Tibial artery (tissue), 4 donors: Measurements from ENCODE around the gene PXYLP1.
"Not testable (repeated sequence)": the region's sequence is repeated elsewhere in the genome, so short reads cannot be mapped to it uniquely, and the experiment has no call there.

Experiments used
- DNase-seq, 2 donors: peaks; one replicate each; pipeline ENCODE4 v3.0.0-alpha.2; 2019
- H3K27ac ChIP-seq, 2 donors: fragments of 200-600 bp; sonication (generic) in 1 of 2; 1 replicate in 1 of 2; 2 replicates in 1 of 2; pipeline ENCODE4 v1.5.1; 2018 to 2019; ENCODE audit warnings: mild to moderate bottlenecking in 1 of 2
- H3K27me3 ChIP-seq, 2 donors: fragments of 200-600 bp; sonication (generic) in 1 of 2; one replicate each; pipeline versions ENCODE4 v1.5.1 to v1.6.0; 2016 to 2019
- H3K36me3 ChIP-seq, 3 donors: fragments of 200-600 bp; sonication (generic) in 2 of 3; one replicate each; pipeline ENCODE4 v1.5.1; 2016 to 2019; ENCODE audit warnings: mild to moderate bottlenecking in 2 of 3
- H3K4me1 ChIP-seq, 4 donors: fragments of 200-600 bp; sonication (generic) in 2 of 4; 1 replicate in 3 of 4; 2 replicates in 1 of 4; pipeline ENCODE4 v1.5.1; 2016 to 2019
- H3K4me3 ChIP-seq, 2 donors: fragments of 200-600 bp; sonication (generic) in 1 of 2; 1 replicate in 1 of 2; 2 replicates in 1 of 2; pipeline ENCODE4 v1.5.1; 2018 to 2019; ENCODE audit warnings: mild to moderate bottlenecking in 2 of 2
- H3K9me3 ChIP-seq, 3 donors: fragments of 200-600 bp; sonication (generic) in 1 of 3; one replicate each; pipeline ENCODE4 v1.5.1; 2016 to 2019
- intact Hi-C: fragments of 100-400 bp; cut with DNase I; formaldehyde crosslinking; loops from one replicate; pipeline ENCODE4 v1.15.0; 2023; ENCODE audit warnings: low total_unique reads
- TF ChIP-seq, protein P1 (sequence below), 2 experiments: fragments of 200-600 bp in 1 of 2; fragments of 450-650 bp in 1 of 2; IDR thresholded peaks; one replicate each; pipeline ENCODE4 v1.5.1; 2017 to 2019; ENCODE audit warnings: antibody characterized with exemption in 2 of 2, mild to moderate bottlenecking in 1 of 2, moderate library complexity in 1 of 2

Gene PXYLP1

DNA sequence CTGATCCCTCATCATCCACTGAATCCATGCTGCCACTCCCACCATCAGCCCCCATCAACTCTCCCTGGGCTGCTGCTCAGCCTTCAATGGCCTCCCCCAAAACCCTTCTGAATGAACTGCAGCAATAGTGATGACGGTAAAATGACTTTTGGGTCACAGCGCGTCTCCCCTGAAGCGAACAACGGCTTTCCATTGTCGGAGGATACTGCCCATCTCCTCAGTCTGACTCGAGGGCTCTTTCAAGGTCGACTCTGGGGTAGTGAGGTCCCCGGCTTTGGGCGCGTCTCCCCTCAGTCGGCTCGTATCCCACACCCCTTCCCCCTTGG is 79.5 kb downstream of the PXYLP1 start:
- Histone ChIP-seq H3K4me1 (peaks cover 0 to 17% (median 9%) of the 10 kb centered on the region in 4 donors), H3K4me3 (peak overlapping the region; percentile 66 to 67), H3K9me3 (no peaks in the 10 kb centered on the region), H3K36me3 (no peaks in the 10 kb centered on the region), H3K27ac (peak overlapping the region; percentile 76 to 79), H3K27me3 (no peaks in the 10 kb centered on the region)
- TF ChIP-seq, protein P1, sequence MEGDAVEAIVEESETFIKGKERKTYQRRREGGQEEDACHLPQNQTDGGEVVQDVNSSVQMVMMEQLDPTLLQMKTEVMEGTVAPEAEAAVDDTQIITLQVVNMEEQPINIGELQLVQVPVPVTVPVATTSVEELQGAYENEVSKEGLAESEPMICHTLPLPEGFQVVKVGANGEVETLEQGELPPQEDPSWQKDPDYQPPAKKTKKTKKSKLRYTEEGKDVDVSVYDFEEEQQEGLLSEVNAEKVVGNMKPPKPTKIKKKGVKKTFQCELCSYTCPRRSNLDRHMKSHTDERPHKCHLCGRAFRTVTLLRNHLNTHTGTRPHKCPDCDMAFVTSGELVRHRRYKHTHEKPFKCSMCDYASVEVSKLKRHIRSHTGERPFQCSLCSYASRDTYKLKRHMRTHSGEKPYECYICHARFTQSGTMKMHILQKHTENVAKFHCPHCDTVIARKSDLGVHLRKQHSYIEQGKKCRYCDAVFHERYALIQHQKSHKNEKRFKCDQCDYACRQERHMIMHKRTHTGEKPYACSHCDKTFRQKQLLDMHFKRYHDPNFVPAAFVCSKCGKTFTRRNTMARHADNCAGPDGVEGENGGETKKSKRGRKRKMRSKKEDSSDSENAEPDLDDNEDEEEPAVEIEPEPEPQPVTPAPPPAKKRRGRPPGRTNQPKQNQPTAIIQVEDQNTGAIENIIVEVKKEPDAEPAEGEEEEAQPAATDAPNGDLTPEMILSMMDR (IDR thresholded peaks at IDR 0.05) = no peak
- DNase-seq = no peak
- intact Hi-C loops = loop anchor here (5.0 kb wide), 1 partner anchor 46 kb away; no protein-coding TSS in a partner anchor

DNA sequence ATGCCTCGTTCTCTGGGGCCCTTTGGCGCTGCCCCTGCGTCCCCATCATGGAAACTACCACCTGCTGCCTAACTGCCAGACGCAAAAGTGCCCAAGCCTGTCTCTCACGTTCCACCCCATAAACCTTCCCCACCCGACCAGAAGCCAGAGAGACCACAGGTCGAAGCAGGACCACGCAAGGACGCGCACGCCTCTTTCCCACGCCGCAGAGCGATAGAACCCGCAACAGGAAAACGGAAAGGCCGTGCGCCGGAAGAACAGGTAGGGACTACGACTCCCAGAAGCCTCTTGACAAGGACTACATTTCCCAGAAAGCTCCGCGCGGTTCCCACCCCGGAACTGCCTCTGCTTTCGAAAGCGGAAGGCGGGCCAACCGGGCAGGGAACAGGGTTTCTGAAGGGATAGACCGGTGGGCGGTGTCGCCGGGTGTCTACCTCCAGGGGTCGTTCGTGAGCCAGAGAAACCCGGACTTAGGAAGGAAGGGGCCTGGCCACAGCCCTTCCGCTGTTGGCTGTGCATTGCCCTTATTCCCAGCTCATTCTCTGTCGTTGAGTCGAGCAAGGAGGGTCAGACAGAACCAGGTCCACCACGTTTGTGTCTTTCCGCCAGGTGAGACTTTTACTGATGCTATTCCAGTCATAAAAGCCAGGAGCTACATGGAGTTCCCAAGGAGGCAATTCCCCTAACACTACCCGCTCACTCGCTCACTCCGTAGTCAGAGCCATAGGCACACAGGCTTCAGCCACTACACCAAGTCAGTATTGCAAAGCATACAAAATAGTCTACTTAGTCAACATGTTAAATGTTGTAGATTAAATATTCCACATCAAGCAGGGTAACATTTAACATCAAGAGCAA is 80.1 kb downstream of the PXYLP1 start:
- Histone ChIP-seq H3K4me1 (peaks cover 0 to 17% (median 9%) of the 10 kb centered on the region in 4 donors), H3K27me3 (no peaks in the 10 kb centered on the region), H3K9me3 (no peaks in the 10 kb centered on the region), H3K4me3 (peak overlapping the region; percentile 66 to 67), H3K27ac (peak overlapping the region; percentile 76 to 79), H3K36me3 (no peaks in the 10 kb centered on the region)
- intact Hi-C loops = loop anchor here (5.0 kb wide), 1 partner anchor 46 kb away; no protein-coding TSS in a partner anchor
- DNase-seq = peak; percentile 98 to 99
- TF ChIP-seq, protein P1 (IDR thresholded peaks at IDR 0.05) = peak; percentile 75 to 80

DNA sequence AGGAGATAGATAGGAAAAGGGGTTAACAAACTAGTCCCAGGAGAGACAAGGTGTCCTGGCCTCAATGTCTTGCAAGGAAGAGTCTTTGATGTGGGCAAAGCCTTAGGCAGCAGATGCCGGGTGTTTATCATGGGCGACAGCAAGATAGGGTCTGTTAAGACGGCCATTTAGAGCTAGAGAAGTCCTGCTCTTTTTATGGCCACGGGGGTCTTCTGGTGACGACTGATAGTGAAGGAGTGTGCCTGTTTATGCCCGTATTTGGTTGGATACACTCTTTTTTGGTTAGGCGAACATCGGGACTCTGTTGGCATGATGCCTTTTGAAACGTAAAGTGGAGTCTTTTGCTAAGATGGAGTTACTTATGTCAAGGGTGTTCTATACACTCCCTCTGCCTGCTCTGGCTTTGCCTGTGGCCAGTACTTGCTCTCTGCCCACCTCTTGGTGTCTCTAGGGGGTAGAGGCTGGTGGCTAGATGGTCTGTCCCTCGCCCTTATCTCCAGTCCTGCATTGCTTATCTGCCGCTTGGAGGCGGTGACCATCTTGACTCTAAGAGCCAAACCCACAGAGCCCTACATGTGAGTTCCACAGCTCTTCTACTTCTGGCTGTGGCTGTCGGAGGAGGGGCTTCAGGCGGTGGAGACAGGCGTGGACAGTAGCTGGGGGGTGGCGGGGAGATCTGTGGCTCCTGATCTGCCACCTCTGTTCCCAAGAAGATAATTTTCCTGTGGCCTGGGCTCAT is 80.9 kb downstream of the PXYLP1 start:
- Histone ChIP-seq H3K4me1 (peaks cover 0 to 17% (median 9%) of the 10 kb centered on the region in 4 donors), H3K27me3 (no peaks in the 10 kb centered on the region), H3K4me3 (peak overlapping the region; percentile 66 to 67), H3K9me3 (no peaks in the 10 kb centered on the region), H3K36me3 (no peaks in the 10 kb centered on the region), H3K27ac (peak overlapping the region; percentile 76 to 79)
- DNase-seq = no peak
- intact Hi-C loops = loop anchor here (5.0 kb wide), 1 partner anchor 45 kb away; no protein-coding TSS in a partner anchor
- TF ChIP-seq, protein P1 (IDR thresholded peaks at IDR 0.05) = no peak

DNA sequence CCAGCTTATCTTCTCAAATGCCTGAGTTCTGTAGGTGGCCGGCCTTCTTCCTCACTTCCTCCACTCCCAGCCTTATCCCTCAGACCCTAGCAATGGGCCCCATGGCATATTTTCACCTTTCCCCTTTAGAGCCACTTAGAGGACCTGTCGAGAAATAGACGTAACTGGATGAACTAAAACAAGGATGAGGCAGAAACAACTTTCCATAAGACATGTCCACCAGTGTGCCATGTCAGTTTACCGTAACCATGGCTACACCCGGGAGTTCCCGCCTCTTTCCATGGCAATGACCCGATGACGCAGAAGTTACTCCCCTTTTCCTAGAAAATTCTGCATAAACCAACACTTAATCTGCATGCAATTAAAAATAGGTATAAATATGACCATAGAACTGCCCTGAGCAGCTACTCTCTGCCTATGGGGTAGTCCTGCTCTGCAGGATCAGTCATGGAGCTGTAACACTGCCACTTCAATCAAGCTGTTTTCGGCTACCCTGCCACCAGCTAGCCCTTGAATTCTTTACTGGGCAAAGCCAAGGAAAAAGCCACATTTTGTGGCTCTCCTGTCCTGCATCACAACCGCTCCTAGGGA is 81.6 kb downstream of the PXYLP1 start:
- H3K4me1 ChIP-seq = peaks cover 0 to 17% (median 9%) of the 10 kb centered on the region in 4 donors
- no peak for DNase-seq
- H3K27me3 ChIP-seq = no peaks in the 10 kb centered on the region
- TF ChIP-seq, protein P1 (IDR thresholded peaks at IDR 0.05) = no peak
- H3K27ac ChIP-seq = no peak overlapping the region
- intact Hi-C loops = loop anchor here (5.0 kb wide), 1 partner anchor 44 kb away; no protein-coding TSS in a partner anchor
- no peaks in the 10 kb centered on the region for H3K36me3 ChIP-seq
- no peaks in the 10 kb centered on the region for H3K9me3 ChIP-seq
- H3K4me3 ChIP-seq = no peak overlapping the region

DNA sequence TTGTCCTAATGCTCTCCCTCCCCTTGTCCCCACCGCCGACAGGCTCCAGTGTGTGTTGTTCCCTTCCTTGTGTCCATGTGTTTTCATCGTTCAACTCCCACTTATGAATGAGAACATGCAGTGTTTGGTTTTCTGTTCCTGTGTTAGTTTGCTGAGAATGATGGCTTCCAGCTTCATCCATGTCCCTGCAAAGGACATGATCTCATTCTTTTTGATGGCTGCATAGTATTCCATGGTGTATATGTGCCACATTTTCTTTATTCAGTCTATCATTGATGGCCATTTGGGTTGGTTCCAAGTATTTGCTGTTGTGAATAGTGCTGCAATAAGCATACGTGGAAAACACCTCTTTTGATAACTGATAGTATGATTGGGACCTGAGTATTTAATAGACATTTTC is 82.8 kb downstream of the PXYLP1 start:
- intact Hi-C loops = loop anchor here (5.0 kb wide), 1 partner anchor 43 kb away; no protein-coding TSS in a partner anchor

More for the DNA sequence above, 82.8 kb downstream of the PXYLP1 start:
- not testable (repeated sequence) for H3K4me3 ChIP-seq, H3K36me3 ChIP-seq, DNase-seq, H3K27ac ChIP-seq, H3K27me3 ChIP-seq, H3K9me3 ChIP-seq
- peaks cover 0 to 17% (median 9%) of the 10 kb centered on the region in 4 donors for H3K4me1 ChIP-seq
